Measurements from ENCODE around the gene EIF4A2.

DNA sequence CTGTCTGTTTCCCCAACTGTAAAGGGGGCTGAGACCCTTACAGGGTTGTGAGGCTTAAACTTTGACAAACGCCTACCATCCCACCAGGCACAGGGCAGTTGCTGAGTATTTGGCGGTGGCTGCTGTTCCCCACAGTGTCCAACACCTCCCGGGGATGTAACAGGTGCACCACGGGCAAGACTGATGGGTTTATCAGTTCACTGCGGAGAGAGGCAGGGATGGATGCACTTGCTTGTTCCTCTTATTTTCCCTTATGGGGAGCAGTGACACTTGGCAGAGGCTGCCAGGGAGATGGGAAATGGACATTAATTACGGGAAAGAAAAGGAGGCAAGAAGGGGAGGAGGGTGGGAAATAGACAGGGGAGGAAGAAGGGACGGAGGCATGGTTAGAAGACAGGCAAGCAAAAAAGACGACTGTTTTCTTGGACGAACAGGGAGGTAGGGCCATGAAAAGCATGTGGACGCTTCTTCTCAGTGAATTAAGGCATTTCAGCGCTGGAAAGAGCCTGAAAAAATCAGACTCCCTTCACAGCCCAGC lies 42.6 kb downstream of the EIF4A2 start:
- TF ChIP-seq MXD4 (CRISPR knock-in tag; IDR thresholded peaks at IDR 0.05; ENCODE audit: borderline replicate concordance) = no peak
- TF ChIP-seq ARID4B (CRISPR knock-in tag; IDR thresholded peaks at IDR 0.05; ENCODE audit: borderline replicate concordance) = no peak
- no peak for TF ChIP-seq ATF1 (CRISPR knock-in tag; IDR thresholded peaks at IDR 0.05)
- TF ChIP-seq, protein P1, sequence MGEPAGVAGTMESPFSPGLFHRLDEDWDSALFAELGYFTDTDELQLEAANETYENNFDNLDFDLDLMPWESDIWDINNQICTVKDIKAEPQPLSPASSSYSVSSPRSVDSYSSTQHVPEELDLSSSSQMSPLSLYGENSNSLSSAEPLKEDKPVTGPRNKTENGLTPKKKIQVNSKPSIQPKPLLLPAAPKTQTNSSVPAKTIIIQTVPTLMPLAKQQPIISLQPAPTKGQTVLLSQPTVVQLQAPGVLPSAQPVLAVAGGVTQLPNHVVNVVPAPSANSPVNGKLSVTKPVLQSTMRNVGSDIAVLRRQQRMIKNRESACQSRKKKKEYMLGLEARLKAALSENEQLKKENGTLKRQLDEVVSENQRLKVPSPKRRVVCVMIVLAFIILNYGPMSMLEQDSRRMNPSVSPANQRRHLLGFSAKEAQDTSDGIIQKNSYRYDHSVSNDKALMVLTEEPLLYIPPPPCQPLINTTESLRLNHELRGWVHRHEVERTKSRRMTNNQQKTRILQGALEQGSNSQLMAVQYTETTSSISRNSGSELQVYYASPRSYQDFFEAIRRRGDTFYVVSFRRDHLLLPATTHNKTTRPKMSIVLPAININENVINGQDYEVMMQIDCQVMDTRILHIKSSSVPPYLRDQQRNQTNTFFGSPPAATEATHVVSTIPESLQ (CRISPR knock-in tag; IDR thresholded peaks at IDR 0.05) = no peak
- TF ChIP-seq, protein P2, sequence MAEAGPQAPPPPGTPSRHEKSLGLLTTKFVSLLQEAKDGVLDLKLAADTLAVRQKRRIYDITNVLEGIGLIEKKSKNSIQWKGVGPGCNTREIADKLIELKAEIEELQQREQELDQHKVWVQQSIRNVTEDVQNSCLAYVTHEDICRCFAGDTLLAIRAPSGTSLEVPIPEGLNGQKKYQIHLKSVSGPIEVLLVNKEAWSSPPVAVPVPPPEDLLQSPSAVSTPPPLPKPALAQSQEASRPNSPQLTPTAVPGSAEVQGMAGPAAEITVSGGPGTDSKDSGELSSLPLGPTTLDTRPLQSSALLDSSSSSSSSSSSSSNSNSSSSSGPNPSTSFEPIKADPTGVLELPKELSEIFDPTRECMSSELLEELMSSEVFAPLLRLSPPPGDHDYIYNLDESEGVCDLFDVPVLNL (CRISPR knock-in tag; IDR thresholded peaks at IDR 0.05; ENCODE audit: borderline replicate concordance, low read depth) = no peak
- no peak for TF ChIP-seq RELA (CRISPR knock-in tag; IDR thresholded peaks at IDR 0.05; ENCODE audit: borderline replicate concordance)
- no peak for TF ChIP-seq CTCF (IDR thresholded peaks at IDR 0.05)
- no peak for TF ChIP-seq ZNF317 (CRISPR knock-in tag; IDR thresholded peaks at IDR 0.05; ENCODE audit: borderline replicate concordance, low read depth)
- no peak for TF ChIP-seq CBFB (CRISPR knock-in tag; IDR thresholded peaks at IDR 0.05; ENCODE audit: low read depth)
- TF ChIP-seq ZNF232 (CRISPR knock-in tag; IDR thresholded peaks at IDR 0.05) = no peak
- TF ChIP-seq CREB1 (CRISPR knock-in tag; IDR thresholded peaks at IDR 0.05) = no peak
